ENCODE data around the gene SP6.
A peak's percentile ranks its signal among the peaks of the same experiment; 100 is the strongest.

The SP6 gene

DNA sequence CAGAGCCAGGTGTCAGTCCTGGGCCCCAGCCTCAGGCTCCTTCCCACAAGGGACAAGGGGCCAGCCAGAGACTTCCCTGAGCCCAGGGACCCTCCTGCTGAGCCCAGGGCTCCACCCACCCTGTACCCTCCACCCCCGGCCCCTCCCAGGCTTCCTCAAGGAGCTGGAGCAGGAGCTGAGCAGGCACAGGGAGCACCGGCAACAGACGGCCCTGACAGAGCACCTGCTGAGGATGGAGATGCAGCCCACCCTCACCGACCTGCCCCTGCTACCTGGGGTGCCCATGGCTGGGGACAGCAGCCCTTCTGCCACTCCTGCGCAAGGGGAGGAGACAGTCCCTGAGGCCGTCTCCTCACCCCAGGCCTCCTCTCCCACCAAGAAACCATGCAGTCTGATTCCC is 14.4 kb downstream of the SP6 start:
- Histone ChIP-seq H3K9me3 (ENCODE audit: insufficient read depth, low read length) (no peaks in the 10 kb centered on the region), H3K4me2 (ENCODE audit: low read length) (no peak overlapping the region)
- TF ChIP-seq, protein P1, sequence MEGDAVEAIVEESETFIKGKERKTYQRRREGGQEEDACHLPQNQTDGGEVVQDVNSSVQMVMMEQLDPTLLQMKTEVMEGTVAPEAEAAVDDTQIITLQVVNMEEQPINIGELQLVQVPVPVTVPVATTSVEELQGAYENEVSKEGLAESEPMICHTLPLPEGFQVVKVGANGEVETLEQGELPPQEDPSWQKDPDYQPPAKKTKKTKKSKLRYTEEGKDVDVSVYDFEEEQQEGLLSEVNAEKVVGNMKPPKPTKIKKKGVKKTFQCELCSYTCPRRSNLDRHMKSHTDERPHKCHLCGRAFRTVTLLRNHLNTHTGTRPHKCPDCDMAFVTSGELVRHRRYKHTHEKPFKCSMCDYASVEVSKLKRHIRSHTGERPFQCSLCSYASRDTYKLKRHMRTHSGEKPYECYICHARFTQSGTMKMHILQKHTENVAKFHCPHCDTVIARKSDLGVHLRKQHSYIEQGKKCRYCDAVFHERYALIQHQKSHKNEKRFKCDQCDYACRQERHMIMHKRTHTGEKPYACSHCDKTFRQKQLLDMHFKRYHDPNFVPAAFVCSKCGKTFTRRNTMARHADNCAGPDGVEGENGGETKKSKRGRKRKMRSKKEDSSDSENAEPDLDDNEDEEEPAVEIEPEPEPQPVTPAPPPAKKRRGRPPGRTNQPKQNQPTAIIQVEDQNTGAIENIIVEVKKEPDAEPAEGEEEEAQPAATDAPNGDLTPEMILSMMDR (IDR thresholded peaks at IDR 0.05; ENCODE audit: low read depth, low read length), result no peak
- no peak for TF ChIP-seq EZH2phosphoT487 (IDR thresholded peaks at IDR 0.05; ENCODE audit: low read depth)

DNA sequence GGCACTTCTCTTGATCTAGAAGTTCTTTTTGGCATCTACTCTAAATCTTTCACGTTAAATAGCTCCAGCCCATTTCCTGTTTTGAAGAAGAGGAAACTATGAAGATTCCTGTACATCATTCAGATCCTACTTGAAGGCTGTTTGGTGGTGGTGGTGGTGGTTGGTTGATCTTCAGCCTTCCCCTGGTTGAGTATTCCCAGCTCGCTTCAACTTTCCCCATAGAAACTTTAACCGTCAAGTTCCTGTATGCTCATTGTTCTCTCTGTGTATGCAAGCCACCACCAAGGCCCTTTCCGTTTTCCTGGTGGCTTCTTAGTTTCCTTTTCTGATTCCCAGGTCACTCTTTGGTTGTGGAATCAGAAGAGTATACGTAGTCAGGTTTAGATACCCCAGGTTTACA is 16.2 kb downstream of the SP6 start:
- Histone ChIP-seq H2AFZ (ENCODE audit: low read depth, low read length) (no peak overlapping the region), H3K27ac (ENCODE audit: low read length) (no peak overlapping the region), H4K20me1 (ENCODE audit: insufficient read depth, low read length) (no peaks in the 10 kb centered on the region), H3K36me3 (replicated peaks; ENCODE audit: low read depth, low read length) (peaks cover 19% of the 10 kb centered on the region), H3K27me3 (ENCODE audit: low read depth, low read length) (no peaks in the 10 kb centered on the region), H3K9ac (ENCODE audit: low read length) (no peak overlapping the region), H3K4me2 (ENCODE audit: low read length) (no peak overlapping the region), H3K9me3 (ENCODE audit: insufficient read depth, low read length) (no peaks in the 10 kb centered on the region), H3K79me2 (ENCODE audit: low read length) (peaks cover 16% of the 10 kb centered on the region), H3K4me3 (ENCODE audit: low read length) (no peak overlapping the region), H3K4me1 (ENCODE audit: low read length) (peaks cover 17% of the 10 kb centered on the region)
- TF ChIP-seq, protein P1 (IDR thresholded peaks at IDR 0.05; ENCODE audit: low read depth, low read length), result no peak
- TF ChIP-seq EZH2phosphoT487 (IDR thresholded peaks at IDR 0.05; ENCODE audit: low read depth), result no peak

More for the DNA sequence above, 14.4 kb downstream of the SP6 start:
- H3K36me3 ChIP-seq (replicated peaks; ENCODE audit: low read depth, low read length), result peaks cover 19% of the 10 kb centered on the region
- no peak overlapping the region for H3K4me3 ChIP-seq (ENCODE audit: low read length)
- no peak overlapping the region for H2AFZ ChIP-seq (ENCODE audit: low read depth, low read length)
- H3K27ac ChIP-seq (ENCODE audit: low read length), result no peak overlapping the region
- H3K27me3 ChIP-seq (ENCODE audit: low read depth, low read length), result no peaks in the 10 kb centered on the region
- peaks cover 9% of the 10 kb centered on the region; the same call in 1 of the 2 replicates for H3K79me2 ChIP-seq (ENCODE audit: low read length)
- H3K4me1 ChIP-seq (ENCODE audit: low read length), result peaks cover 17% of the 10 kb centered on the region
- no peak overlapping the region for H3K9ac ChIP-seq (ENCODE audit: low read length)
- no peaks in the 10 kb centered on the region for H4K20me1 ChIP-seq (ENCODE audit: insufficient read depth, low read length)

DNA sequence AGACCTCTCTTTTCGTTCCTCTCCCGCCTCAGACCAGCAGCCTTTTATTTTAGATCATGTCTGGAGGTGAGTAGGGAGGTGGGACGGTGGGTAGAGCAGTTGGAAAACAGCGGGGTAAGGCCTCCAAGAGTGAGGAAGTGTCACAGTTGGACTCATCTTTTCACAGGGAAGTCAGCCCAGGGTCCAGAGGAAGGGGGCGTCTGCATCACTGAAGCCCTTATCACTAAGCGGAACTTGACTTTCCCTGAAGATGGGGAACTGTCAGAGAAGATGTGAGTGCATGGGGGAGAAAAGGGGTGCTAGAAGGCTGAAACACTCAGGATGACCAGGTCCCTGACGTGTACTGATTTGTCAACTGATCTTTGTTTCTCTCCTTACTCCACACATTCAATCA is 19.0 kb downstream of the SP6 start:
- Histone ChIP-seq H3K4me1 (ENCODE audit: low read length) (peaks cover 17% of the 10 kb centered on the region), H3K27ac (ENCODE audit: low read length) (no peak overlapping the region), H3K9me3 (ENCODE audit: insufficient read depth, low read length) (no peaks in the 10 kb centered on the region), H3K36me3 (replicated peaks; ENCODE audit: low read depth, low read length) (peaks cover 17% of the 10 kb centered on the region), H3K27me3 (ENCODE audit: low read depth, low read length) (no peaks in the 10 kb centered on the region), H3K79me2 (ENCODE audit: low read length) (peaks cover 28% of the 10 kb centered on the region), H3K4me2 (ENCODE audit: low read length) (peak overlapping the region; percentile 99), H4K20me1 (ENCODE audit: insufficient read depth, low read length) (no peaks in the 10 kb centered on the region), H2AFZ (ENCODE audit: low read depth, low read length) (peak overlapping the region; percentile 80), H3K4me3 (ENCODE audit: low read length) (peak overlapping the region; percentile 95), H3K9ac (ENCODE audit: low read length) (peak overlapping the region; percentile 74)
- TF ChIP-seq EZH2phosphoT487 (IDR thresholded peaks at IDR 0.05; ENCODE audit: low read depth), result no peak
- TF ChIP-seq, protein P1 (IDR thresholded peaks at IDR 0.05; ENCODE audit: low read depth, low read length), result no peak

DNA sequence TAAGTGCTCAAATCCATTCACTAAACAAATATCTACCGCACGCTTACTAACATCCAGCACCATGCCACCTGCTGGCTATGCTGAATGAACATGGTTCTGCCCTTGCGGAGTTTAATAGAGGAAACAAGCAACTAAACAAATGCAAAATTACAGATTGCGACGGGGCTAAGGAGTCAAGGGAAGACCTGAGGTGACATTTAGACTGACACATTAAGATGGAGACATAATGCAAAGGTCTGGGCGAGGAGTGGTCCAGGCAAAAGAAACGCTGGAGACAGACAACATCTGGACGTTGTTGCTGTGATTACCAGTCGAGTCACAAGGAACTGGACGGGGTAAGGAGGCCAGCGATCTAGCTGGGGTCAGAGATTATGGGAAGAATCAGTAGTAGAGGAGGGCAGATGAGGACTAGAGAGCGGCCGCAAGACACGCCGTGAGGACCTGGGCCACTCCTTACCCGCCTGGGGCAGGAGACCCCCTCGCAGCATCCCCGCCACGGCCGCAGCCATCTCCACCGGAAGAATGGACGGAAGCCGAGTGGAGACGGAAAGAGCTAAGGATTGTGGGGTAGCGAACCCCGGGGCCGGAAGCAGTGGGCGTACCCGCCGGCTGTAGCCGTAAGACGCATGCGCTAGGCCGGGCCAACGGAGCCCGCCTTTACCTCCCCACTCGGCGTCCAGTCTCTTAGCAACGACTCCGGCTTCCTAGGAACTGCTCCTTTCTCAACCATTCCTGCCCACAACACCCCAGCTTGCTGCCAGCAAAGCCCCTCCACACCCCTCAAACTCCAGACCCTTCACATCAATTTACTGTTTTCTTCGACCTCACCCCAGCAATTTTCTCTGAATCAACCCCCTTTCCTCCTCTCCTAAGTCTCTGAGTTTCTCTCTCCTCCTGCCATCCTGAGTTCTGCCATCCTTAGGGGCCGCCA is 19.7 kb downstream of the SP6 start, which contains the start of the genes LRRC46 and MRPL10:
Gene LRRC46, plus strand, starts transcription at position 668 of the 931 bp plus-strand sequence. CDS start 320 bp downstream, outside the sequence.
Gene MRPL10, minus strand, starts transcription at position 539 of the 931 bp plus-strand sequence. Its CDS starts 30 bp downstream, at position 509.
- peak within 1 kb of the TSS; percentile 99 for H3K4me2 ChIP-seq (ENCODE audit: low read length)
- peaks cover 17% of the 10 kb centered on the region for H3K4me1 ChIP-seq (ENCODE audit: low read length)
- H3K27me3 ChIP-seq (ENCODE audit: low read depth, low read length), result no peaks in the 10 kb centered on the region
- peak within 1 kb of the TSS; percentile 80 for H2AFZ ChIP-seq (ENCODE audit: low read depth, low read length)
- peaks cover 28% of the 10 kb centered on the region for H3K79me2 ChIP-seq (ENCODE audit: low read length)
- H3K36me3 ChIP-seq (replicated peaks; ENCODE audit: low read depth, low read length), result peaks cover 19% of the 10 kb centered on the region
- H3K9ac ChIP-seq (ENCODE audit: low read length), result peak within 1 kb of the TSS; percentile 84
- H3K27ac ChIP-seq (ENCODE audit: low read length), result peak within 1 kb of the TSS; percentile 42
- TF ChIP-seq EZH2phosphoT487 (IDR thresholded peaks at IDR 0.05; ENCODE audit: low read depth), result no peak
- TF ChIP-seq, protein P1 (IDR thresholded peaks at IDR 0.05; ENCODE audit: low read depth, low read length), result no peak
- H4K20me1 ChIP-seq (ENCODE audit: insufficient read depth, low read length), result no peaks in the 10 kb centered on the region
- H3K9me3 ChIP-seq (ENCODE audit: insufficient read depth, low read length), result no peaks in the 10 kb centered on the region
- peak within 1 kb of the TSS; percentile 95 for H3K4me3 ChIP-seq (ENCODE audit: low read length)

All from OCI-LY3 (cell line).